Measurements from ENCODE around the gene RALBP1.
A peak's percentile ranks its signal among the peaks of the same experiment; 100 is the strongest.
"Not testable (repeated sequence)": the region's sequence is repeated elsewhere in the genome, so short reads cannot be mapped to it uniquely, and the experiment has no call there.

RALBP1 gene

DNA sequence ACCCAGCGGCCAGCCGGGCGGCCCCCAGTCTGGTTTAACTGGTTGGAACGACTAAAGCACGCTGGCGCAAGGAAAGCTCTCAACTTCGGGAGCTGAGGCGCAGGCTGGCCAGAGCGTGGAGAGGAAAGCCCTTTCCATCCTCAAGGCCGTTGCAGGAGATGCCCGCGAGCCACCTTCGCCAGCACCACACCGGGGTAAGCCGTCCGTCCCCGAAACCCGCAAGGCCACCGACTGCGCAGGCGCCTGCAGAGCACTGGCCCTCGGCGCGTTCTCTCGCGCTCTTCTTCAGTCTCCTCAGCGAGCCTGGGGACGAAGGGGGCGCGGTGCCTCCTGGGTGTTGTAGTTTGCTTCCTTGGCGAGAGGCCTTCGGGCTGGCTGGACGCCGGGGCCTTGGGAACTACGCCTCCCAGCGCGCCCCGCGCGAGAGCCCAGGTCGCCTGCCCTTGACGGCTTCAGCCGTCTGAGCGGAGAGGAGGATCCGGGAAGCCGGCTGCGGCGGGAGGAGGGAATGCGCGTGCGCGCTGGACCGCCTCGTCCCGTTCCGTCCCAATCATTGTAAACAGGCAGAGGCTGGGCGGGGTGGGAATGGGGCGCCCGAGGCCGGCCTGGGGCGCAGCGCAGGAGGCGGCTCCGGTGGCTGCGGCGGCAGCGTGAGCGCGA, at the start of gene RALBP1:
TSS of gene RALBP1 (plus strand) at position 531 of the 660 bp plus-strand sequence. CDS start 37,533 bp downstream, outside the sequence.
- peak; percentile 97 to 99 for DNase-seq

DNA sequence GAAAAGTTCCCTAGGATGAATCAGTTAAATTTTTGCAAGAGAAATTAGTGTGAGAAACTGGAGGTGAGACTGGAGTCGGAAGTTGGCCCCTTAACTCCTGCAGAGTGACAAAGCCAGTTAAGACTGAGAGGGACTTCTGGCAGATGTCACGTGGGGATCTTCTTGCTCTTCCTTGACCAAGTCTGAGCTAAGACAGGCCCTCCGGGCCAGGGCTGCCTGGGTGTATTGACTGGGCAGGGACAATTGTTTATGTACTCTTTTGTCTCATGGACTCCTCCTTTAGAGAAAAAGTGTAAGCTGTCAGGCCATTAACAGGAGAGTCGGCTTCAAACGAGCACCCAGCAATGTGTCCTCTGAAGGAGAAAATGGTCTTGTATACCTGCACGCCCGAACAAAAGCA, 48.6 kb upstream of the RALBP1 start:
- DNase-seq: no peak

DNA sequence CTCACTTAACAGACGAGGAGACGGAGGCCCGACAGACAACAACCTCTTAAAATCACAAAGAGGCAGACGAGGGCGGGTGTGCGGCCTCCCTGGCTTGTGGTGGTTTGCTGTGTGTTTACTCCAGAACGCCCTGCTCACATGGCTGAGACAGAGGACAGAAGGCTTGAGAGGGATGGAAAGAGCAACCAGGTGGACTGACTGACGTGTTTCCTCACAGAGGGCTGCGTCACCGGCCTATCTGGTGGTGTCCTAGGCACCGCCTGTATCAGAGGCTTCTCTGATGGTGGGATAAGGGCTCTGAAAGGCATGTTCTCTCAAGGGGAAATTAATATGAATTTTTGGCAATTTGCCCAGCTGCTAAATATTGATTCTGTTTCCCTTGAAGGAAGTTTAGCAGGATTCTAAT, 47.0 kb upstream of the RALBP1 start:
- no peak for DNase-seq

DNA sequence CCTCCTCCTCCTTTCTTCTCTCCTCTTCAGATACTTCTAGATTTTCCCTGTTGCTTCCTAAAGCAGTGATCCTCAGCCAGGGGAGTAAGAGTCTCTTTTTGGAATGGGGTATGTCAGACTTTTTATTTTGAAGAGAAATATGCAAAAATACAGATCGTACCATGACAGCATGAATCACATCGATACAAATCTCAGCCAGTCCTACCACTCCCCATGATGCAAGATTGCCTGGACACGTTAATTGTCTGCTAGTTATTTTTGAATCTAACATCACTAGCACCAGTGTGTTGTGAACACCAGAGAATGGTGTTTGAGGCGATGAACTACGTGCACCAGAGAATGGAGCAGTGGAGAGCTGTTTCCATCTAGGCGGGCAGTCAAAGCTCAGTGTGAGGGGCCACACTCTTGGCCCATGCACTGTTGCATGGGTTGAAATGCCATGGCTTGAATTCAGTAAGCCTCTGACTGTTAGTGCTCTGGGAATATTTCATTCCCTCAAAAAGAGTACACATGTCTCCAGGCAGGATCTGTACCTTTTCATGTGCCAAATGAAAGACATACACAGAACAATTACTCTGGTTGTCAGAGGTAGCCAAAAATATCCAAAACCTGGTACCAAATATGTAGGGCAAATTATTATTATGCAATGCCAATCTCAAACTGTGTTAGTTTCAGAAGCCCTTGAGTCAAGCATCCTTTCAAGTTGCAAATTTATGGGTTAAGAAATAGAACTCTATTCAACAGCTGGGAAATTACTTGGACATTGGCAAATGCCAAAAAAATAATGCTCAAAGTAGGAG, 46.3 kb upstream of the RALBP1 start:
- no peak for DNase-seq

DNA sequence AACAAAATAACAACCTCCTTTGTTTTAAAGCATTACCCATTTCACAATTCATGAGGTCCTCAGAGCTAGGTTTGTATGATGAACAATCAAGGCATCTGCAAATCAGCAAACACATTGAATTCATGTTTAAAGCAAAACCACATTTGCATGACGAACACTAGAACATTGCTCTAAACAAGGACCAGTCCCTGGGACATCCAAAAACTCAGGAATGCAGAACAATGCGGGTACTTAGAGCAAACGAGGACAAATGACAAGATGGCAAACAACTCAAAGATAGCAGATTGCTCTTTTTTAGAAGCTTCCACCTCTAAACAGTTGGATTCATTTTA, 45.7 kb upstream of the RALBP1 start:
- DNase-seq: no peak

DNA sequence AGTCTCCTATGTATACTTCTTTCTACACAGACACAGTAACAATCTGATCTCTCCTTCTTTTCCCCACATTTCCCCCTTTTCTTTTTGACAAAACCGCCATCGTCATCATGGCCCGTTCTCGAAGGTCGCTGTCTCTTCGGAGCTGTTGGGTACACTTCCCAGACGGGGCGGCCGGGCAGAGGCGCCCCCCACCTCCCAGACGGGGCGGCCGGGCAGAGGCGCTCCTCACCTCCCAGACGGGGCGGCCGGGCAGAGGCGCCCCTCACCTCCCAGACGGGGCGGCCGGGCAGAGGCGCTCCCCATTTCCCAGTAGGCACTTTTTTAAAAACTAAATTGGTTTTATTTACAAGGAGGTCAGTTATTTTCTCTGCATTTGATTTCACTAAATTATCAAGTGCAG, 45.0 kb upstream of the RALBP1 start:
- DNase-seq: not testable (repeated sequence)

DNA sequence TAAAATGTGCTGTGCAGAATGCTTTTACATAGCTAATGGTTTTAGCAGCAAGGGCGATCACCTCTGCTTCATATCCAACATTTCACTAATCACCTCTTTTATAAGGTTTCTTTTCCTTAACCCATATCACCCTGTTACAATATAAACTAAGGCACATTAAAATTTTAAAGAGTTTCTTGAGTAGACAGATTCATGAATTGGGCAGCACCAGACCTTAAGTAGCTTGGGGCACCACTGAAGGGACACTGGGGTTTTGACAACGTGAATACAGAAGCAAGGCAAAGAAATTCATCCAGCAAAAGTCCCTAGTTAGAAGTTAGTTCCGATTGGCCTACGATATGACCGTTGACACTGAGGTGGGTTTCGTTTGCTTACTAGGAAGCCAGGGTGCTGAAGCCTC, 44.0 kb upstream of the RALBP1 start:
- DNase-seq: no peak

DNA sequence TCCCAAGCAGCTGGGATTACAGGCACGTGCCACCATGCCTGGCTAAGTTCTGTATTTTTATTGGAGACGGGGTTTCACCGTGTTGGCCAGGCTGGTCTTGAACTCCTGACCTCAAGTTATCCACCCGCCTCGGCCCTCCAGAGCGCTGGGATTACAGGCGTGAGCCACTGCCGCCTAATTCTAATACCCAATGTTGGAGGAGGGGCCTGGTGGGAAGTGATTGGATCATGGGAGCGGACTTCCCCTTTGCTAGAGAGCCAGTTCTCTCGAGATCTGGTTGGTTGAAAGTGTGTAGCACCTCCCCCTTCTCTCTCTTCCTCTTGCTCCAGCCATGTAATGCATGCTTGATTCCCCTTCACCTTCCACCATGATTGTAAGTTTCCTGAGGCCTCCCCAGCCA, 42.2 kb upstream of the RALBP1 start:
- DNase-seq: not testable (repeated sequence)

DNA sequence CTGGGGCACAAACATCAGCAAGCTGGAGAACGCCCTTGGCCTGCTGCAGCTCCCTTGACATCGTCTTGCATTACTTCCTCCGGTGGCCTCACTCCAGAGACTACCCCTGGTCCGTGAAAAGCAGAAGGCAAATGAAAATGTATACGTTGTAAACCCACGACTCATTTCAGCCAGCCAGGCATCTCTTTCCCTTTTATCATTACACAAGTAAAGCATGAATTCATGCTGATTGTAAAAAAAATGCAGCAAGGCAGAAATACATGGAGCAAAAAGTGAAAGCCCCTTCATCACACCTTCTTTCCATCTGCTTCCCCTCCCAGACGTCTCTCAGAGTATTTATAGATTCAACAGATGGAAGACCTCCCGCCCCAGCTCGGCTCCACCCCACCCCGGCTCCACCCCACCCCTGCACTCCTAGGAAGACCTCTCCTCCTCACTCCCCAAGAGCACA, 41.6 kb upstream of the RALBP1 start:
- no peak for DNase-seq

DNA sequence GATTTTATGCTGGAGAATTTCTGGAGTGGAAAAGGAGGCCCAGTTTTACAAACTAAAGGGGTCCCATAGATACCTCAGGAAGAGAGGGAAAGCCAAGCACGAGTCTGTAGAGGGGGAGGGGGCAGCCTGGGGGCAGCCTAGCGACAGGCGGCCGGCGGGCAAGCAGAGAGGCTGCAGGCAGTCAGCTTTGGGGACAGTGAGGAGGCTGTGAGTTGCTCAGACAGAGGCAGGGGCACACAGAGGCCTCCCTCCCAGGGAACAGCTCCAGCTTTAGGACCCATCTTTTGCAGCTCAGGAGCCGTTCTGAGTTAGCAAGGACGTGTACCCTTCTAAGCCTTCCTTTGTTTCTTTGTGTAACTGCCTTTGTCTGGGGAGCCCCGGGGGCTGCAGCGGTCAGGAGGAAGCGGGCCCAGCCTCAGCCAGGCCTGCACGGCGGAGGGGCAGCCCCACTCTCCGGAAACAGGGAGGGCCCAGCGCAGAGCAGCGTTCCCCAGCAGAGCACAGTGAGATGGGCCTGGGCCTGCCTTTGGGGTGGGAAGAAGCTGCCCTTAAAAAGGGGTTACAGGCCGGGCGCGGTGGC, 41.1 kb upstream of the RALBP1 start:
- no peak for DNase-seq

DNA sequence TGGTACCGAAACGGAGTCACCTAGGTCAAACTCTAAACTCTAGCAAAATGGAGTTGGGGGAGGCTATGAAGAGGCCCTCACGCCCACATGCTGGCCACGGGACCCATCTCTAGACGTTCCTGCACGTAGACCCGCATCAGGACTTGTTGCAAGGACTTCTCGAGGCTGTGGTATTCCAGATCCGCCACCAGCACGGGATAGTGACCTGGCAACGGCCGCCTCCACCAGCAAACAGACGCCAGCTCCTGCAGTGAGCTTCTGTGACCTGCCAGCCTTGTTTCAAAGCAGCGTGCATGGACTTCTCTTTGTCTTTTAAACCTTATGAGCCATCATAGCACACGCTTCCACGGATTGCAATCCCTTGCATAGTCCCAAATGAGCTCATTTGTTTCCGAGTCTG, 40.3 kb upstream of the RALBP1 start:
- DNase-seq: no peak

DNA sequence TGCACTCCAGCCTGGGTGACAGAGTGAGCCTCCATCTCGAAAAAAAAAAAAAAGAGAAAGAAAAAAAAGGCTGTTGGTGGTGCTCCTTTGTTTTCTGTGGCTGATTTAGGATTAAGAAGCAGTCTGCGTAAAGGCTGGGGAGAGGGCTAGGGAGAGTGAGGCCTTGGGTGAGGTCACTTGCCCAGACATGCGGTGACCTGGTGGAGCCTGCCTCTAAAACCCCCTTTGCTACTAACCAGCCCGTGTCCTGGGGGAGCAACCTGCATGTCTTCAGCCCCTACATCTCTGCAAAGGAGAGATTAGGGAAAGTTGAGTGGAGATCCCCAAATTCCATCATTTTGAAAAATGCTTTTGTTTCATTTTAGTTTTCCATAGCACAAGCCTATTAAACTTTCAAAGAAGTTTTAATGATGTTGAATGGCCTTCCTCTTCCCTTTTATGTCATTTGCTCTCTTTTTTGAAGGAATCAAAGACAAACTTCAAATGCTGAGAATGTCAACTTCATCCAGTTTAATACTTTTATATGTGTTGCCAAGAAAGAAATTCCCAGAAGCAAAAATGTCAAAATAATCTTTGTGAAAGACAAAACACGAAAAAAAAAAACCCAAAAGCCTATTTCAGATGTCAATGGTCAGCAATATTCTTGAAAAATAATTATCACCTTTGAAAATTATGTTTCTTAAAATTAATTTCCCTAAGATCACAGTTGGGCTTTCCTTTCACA, 38.9 kb upstream of the RALBP1 start:
- no peak for DNase-seq

DNA sequence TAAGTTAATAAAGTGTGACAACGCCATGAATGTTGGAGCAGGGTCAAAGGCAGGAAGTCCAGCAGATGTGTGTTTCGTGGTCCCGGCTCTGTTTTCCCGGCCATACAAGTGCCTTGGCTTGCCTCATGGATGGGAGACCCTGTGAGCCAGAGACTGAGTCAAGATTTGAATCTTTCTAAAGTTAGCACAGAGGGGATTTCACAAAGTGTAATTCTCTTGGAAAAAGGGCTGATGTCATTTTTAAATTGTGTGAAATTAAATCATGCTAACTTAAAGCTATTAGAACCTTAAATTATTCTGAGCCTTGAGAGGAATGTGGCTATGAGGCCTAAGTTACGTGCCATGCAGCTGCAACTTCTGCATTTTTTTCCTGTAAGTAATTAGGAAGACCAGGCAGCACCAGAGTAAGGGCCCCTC, 38.3 kb upstream of the RALBP1 start:
- no peak for DNase-seq

DNA sequence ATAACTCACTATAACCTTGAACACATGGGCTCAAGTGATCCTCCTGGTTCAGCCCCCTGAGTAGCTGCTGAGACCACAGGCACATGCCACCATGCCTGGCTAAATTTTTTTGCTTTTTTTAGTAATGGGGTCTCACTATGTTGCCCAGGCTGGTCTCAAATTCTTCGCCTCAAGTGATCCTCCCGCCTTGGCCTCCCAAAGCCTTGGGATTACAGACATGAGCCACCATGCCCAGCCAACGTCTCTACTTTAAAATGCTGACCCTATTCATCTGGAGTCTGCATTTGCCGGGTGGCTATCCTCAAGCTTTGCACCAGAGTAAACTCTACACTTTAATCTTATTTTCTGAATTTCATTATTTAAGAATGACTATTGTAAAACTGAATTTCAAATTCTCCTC, 37.6 kb upstream of the RALBP1 start:
- DNase-seq: no peak

DNA sequence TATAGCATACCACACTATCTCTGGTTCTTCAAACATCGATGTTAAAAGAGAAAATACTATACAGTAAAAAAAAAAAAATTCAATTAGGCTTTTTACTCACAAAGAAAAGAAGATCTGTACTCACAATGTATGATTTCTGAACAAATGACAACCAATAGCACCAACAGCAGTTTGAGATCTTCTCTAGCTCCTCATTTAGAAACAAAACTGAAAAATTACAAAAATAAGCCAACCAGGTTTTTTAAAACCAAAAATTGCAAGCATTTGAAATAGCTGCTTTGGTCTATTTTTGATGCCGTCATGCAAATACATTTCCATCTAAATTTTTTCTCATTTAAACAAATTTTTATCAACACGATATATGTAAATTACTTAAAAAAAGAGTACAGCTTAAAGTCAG, 34.3 kb upstream of the RALBP1 start:
- DNase-seq: no peak

DNA sequence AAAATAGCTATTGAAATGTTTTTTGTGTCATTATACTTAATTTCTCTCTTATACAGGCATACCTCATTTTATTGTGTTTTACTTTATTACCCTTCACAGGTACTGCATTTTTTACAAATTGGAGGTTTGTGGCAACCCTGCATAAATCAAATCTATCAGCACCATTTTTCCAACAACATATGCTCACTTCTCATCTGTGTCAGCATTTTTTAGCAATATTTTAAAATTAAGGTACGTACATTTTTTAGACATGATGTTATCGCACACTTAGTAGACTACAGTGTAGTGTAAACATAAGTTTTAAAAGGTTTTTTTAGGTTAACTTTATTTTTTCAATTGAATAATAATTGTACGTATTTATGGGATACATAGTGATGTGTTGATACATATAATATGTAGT, 30.8 kb upstream of the RALBP1 start:
- DNase-seq: no peak

DNA sequence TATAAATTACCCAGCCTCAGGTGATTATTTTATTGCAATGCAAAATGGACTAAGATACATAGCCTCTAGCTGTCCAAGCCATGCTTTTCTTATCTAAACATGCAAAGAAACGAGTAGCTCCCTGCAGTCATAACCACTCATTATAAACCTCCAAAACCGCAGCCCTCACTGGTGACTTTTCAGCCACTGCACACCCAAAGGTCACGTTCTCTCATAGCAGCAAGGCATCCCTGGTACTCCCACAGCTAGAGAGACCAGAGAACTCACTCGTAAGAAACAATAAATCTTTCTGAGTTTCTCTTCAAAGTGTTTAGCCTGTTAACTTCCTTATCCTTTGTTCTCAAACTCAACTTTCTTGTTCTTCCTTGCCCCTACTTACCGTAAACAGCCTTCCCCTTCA, 28.5 kb upstream of the RALBP1 start:
- DNase-seq: no peak

DNA sequence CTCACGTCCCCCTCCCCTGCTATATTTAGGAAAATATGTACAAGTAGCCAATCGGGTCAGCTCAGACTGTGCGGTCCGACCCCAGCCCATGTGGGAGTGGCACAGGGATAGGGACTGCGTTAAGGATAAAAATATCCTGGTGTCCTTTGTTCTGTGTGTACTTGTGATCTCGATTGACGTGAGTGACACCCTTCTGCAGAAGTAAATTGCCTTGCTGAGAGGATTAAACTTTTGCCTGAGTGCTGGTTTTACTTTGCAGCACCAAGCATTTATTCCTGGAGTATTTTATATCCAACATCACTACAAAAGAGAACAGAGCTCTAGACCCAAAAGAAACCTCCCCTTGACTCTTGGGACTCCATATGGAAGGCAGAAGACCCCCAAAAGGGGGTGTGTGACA, 28.0 kb upstream of the RALBP1 start:
- no peak for DNase-seq

DNA sequence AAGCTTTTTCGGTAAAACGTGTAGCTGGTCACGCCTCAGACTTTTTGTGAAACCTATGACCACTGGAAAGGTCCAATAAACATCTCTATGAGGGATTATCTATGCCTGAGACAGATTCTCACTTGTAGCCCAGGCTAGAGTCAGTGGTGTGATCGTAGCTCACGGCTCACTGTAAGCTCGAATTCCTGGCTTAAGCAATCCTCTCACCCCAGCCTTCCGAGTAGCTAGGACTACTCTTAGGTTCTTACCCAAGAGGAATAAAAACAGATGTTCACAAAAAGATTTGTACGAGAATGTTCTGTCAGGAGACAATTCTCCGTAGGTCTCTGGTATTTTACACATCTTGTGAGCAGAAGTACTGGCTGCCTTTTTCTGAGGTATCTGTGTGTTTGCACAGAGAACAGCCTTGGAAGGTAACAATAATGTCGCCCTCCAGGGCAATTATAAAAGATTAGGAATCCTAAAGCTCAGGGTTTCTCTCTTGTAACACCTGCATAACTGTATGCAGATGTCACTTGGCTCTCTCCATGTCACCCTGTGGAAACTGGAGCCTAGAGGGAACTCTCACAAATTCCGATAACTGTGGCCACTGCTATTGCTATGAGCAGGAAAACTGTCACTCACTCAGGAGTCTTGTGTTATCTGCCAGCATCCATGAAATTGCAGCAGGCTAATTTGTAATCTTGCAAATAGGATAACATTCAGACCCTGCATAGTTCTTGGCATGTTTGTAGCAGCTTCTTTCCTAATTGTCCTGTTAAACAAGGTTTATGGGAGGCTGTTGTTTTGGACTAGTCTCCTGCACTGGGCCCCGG, 25.5 kb upstream of the RALBP1 start:
- no peak for DNase-seq

DNA sequence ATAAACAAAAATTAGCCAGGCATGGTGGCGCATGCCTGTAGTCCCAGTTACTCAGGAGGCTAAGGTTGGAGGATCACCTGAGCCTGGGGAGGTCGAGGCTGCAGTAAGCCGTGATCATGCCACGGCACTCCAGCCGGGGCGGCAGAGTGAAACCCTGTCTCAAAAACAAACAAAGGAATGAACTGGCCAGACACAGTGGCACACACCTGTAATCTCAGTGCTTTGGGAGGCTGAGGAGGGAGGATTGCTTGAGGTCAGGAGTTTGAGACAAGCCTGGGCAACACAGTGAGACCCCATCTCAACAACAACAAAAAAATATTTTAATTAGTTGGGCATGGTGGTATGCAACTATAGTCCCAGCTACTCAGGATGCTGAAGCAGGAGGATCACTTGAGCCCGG, 24.4 kb upstream of the RALBP1 start:
- DNase-seq: not testable (repeated sequence)

DNA sequence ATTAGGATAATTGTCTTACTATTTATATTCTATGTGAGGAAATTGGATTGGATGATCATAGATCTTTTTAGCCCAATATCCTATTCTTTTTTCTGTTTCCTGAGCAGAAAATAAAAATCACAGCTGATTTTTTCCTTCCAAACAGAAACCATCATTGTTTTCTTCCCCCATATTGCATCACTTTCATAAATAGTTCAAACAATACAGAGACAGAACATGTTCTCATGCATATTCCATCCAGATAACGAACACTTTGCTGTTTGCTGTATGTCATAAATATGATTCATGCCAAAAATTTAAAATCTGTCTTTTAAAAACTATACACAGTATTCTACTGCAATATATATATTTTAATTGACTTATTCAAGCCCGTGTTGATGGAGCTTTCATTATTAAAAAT, 22.0 kb upstream of the RALBP1 start:
- no peak for DNase-seq

DNA sequence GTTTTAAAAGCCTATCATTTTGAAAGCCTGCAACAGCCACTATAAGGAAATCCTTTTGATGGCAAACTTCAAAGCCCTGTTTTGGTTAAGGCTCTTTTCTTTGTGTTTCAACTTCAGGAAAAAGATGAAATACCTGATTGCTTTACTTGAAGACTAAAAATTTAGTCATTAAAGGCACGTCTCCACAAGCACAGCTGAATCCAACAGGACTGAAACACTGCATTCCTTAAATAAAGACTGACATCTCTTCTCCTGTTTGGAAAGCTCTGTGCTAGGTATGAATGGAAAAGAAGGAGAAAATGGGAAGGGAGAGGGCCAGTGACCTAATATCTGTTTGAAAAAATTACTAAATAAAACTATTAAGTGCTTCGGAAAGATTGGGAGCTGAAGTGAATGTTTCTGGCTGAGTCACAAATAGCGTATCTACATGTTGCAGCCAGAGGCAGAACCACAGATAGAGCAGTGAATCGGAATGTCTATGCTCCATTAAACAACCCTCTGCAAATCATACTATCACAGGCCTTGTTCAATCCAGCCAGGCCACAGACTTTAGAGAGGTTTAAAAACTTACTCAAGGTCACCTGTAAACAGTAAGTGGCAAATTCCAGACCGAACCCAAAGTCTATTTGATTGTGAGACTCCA, 21.1 kb upstream of the RALBP1 start:
- DNase-seq: no peak
